Measurements from ENCODE around the gene TGFB1.

DNA sequence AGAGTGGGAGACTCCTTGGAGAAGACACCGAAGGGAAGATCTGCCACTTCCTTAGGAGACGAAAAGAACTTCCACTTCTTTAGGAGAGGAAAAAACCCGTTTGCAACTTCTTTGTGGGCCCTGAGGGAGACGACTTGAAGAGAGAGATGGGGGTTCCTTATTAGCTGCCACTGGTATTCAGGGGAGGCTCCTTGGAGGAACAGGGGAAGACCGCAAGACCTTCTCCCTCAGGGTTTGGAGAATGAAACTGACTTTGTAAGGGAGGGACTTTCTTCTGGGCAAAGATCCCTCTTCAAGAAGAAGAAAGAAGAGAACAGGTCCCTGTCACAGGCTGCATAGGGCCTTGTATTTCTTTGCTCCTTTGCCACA lies 44.3 kb upstream of the TGFB1 start:
- no peak for TF ChIP-seq CTCF (conservative IDR thresholded peaks at IDR 0.05; ENCODE audit: low read depth, low read length)
- TF ChIP-seq EZH2 (IDR thresholded peaks at IDR 0.05; ENCODE audit: borderline replicate concordance, low read depth, low read length, poor library complexity, severe bottlenecking), result no peak
